Measurements from ENCODE around the gene ADCY3. TPM values are rescaled to one million over a fixed set of nuclear protein-coding genes. Genes with fewer than 3 reads are reported as not detected.

ADCY3 gene
- total and polyA plus RNA-seq, 2 of the 4 experiments (the other 2 are of a cell fraction) = 17.4 to 46.1 TPM

GRCh38 chr2:24863641-24864040 lies 56.4 kb downstream of the ADCY3 start:
- Histone ChIP-seq H2AFZ (replicated peaks; ENCODE audit: low read length, poor library complexity) (no peak overlapping the region), H3K4me3 (ENCODE audit: insufficient read depth, low read depth, low read length) (no peak overlapping the region), H3K23ac (ENCODE audit: low read depth, low read length) (no peak overlapping the region), H2AK9ac (replicated peaks; ENCODE audit: low read depth, low read length, poor library complexity) (no peak overlapping the region), H4K8ac (ENCODE audit: low read depth in 2 of 2, low read length in 2 of 2) (no peak overlapping the region), H2BK15ac (ENCODE audit: low read depth, low read length) (no peak overlapping the region), H2BK5ac (ENCODE audit: low read depth, low read length, poor library complexity, severe bottlenecking) (no peak overlapping the region), H4K20me1 (ENCODE audit: insufficient read depth, low read length) (0 out of 2 replicates have a peak, but pooled peaks cover 3% of the 10 kb centered on the region), H3K4me1 (ENCODE audit: control insufficient read depth, insufficient read depth, low read length) (no peaks in the 10 kb centered on the region), H3K14ac (replicated peaks; ENCODE audit: low read depth, low read length) (no peak overlapping the region), H3K27me3 (ENCODE audit: control insufficient read depth, insufficient read depth, low read length) (no peaks in the 10 kb centered on the region), H3K27ac (ENCODE audit: insufficient read depth, low read length) (no peak overlapping the region), H3K56ac (ENCODE audit: extremely low read depth, insufficient read depth, low read length) (no peak overlapping the region), H3K18ac (ENCODE audit: low read depth, low read length) (no peak overlapping the region), H3K4ac (ENCODE audit: low read depth, low read length) (no peak overlapping the region), H3K36me3 (ENCODE audit: control insufficient read depth, insufficient read depth, low read length) (no peaks in the 10 kb centered on the region; the same call in 1 of the 2 replicates), H3K4me2 (ENCODE audit: low read depth, low read length) (no peak overlapping the region), H3K9me1 (ENCODE audit: insufficient read depth, low read length) (peaks cover 5% of the 10 kb centered on the region; the same call in 1 of the 2 replicates), H4K5ac (ENCODE audit: low read depth, low read length) (no peak overlapping the region), H2BK120ac (ENCODE audit: low read depth, low read length) (no peak overlapping the region), H2AK5ac (ENCODE audit: low read depth, low read length) (no peak overlapping the region), H3K9ac (ENCODE audit: low read depth, low read length) (no peak overlapping the region), H3K79me1 (ENCODE audit: low read depth in 1 of 2, low read length in 2 of 2) (peaks cover 2 to 8% of the 10 kb centered on the region in 2 experiments; a peak in 2 of 4 replicates), H2BK20ac (ENCODE audit: low read depth, low read length) (no peak overlapping the region), H4K91ac (ENCODE audit: insufficient read depth, low read depth, low read length) (no peak overlapping the region), H3K9me3 (ENCODE audit: control insufficient read depth, insufficient read depth, low read length) (no peaks in the 10 kb centered on the region)
- POLR2A ChIA-PET (ENCODE audit: unreplicated experiment) = no interaction called here
- CTCF ChIA-PET = no interaction called here
- ATAC-seq (ENCODE audit: low read depth) = peak; percentile 88
- dilution Hi-C loops (cut with HindIII; ENCODE audit: low sequenced_read_pairs, unreplicated experiment) (no loop called here), in situ Hi-C loops (cut with MboI; ENCODE audit: low sequenced_read_pairs) (no loop called here), intact Hi-C loops (cut with micrococcal nuclease) (loop anchor here (10.0 kb wide), 1 partner anchor 331 kb away; no protein-coding TSS in a partner anchor)
- WGBS, 2 experiments (ENCODE audit: extremely low coverage in 2 of 2, insufficient read length in 1 of 2) = no CpG with 5 or more reads among the region's 3 CpGs
- DNase-seq = peak; percentile 75
- TF ChIP-seq, protein P1, sequence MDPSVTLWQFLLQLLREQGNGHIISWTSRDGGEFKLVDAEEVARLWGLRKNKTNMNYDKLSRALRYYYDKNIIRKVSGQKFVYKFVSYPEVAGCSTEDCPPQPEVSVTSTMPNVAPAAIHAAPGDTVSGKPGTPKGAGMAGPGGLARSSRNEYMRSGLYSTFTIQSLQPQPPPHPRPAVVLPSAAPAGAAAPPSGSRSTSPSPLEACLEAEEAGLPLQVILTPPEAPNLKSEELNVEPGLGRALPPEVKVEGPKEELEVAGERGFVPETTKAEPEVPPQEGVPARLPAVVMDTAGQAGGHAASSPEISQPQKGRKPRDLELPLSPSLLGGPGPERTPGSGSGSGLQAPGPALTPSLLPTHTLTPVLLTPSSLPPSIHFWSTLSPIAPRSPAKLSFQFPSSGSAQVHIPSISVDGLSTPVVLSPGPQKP (IDR thresholded peaks at IDR 0.05; ENCODE audit: borderline replicate concordance, low read depth, low read length) = no peak
- TF ChIP-seq BHLHE40 (IDR thresholded peaks at IDR 0.05; ENCODE audit: low read depth, low read length) (no peak), MAFK (IDR thresholded peaks at IDR 0.05; ENCODE audit: low read depth, low read length) (no peak), MXI1 (IDR thresholded peaks at IDR 0.05; ENCODE audit: borderline replicate concordance, low read depth, low read length) (no peak), SMC3 (IDR thresholded peaks at IDR 0.05; ENCODE audit: low read depth, low read length) (no peak), CHD1 (IDR thresholded peaks at IDR 0.05; ENCODE audit: low read depth, low read length) (no peak), MAZ (IDR thresholded peaks at IDR 0.05; ENCODE audit: borderline replicate concordance, low read depth, low read length) (no peak), RFX5 (IDR thresholded peaks at IDR 0.05; ENCODE audit: low read depth, low read length) (no peak), FOS (IDR thresholded peaks at IDR 0.05; ENCODE audit: low read depth, low read length) (no peak), RAD21 (IDR thresholded peaks at IDR 0.05; ENCODE audit: low read length) (peak; percentile 45), CTCF (conservative IDR thresholded peaks at IDR 0.05; ENCODE audit: low read depth, low read length) (peak; percentile 34; the same call in 1 of the 2 replicates)
- BruUV-seq (replicated peaks) = no TSS peak

All from IMR-90 (cell line).